LoVo (cell line): ENCODE results near the gene ETV3L.
"Not testable (repeated sequence)": the region's sequence is repeated elsewhere in the genome, so short reads cannot be mapped to it uniquely, and the experiment has no call there.

Source experiments
- DNase-seq: peaks from one replicate; pipeline ENCODE4 v3.0.0-alpha.2; 2016; ENCODE audit warnings: low spot score

The ETV3L gene

DNA sequence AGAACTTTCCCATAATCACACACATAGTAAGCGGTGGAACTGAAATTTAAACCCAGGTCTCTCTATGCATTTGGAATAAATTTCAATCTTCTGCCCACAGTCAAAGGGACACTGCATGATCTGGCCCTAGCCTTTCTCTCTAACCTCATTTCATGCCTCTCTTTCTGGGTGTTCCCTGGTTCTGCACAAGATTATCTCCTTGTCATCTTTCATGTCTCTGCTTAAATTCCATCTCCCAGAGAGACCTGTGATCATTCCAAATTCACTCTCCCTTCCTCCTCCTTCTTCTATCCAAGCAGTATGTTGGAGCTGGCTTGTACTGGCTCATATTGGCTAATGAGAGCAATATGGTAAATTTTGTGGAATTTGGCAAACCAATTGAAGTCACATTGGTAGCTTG is 22.2 kb downstream of the ETV3L start:
- no peak for DNase-seq

GRCh38 chr1:157073944-157074685 is 25.5 kb downstream of the ETV3L start:
- DNase-seq, result peak; percentile 36

DNA sequence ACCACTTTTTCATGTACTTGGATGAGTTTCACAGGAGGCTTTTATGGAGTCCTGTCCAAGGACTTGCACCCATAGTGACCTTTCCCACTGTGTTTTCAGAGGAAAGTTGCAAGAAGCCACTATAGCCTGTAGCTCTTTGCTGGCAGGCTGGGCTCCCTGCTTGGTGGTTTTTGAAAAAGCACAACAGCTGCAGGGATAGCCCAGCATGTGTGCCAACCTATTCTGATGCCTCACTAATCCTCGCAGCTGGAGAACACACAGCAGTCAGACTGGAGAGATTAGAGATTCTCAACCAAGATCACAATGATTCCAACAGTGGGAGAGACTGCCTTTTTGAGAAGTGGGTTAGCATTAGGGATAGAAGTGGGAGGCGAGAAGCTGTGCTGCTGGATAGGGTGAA is 30.0 kb downstream of the ETV3L start:
- no peak for DNase-seq

GRCh38 chr1:157059241-157059640 is 40.4 kb downstream of the ETV3L start:
- not testable (repeated sequence) for DNase-seq

GRCh38 chr1:157056269-157056668 is 43.3 kb downstream of the ETV3L start:
- DNase-seq, result no peak

DNA sequence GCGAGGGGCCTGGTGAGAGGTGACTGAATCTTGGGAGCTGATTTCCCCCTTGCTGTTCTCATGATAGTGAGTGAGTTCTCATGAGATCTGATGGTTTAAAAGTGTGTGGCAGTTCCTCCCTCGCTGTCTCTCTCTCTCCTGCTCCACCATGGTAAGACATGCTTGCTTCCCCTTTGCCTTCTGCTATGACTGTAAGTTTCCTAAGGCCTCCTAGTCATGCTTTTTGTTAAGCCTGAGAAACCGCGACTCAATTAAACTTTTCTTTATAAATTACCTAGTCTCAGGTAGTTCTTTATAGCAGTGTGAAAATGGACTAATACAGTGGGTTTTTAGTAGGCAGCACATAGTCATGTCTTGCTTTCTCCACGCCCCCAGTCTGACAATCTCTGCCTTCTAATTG is 43.9 kb downstream of the ETV3L start:
- DNase-seq, result not testable (repeated sequence)

DNA sequence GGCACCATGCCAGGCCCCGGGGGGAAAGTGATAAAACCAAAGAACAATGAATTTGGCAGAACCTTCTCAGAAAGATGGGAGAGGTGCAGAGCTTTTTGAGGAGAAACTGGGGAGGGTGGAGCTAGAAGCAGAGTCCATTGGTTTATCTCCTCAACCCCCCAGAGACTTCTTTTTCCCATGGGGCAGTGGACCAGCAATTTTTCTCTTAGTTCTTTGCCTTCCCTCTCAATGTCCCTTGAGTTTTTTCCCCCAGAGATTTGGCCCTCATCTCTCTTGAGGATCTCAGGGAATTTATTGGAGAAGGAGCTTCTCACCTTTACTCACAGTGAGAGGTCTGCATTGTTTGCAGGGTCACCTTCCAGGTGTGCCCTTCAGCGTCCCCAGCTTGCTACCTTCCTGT is 48.8 kb downstream of the ETV3L start:
- no peak for DNase-seq

DNA sequence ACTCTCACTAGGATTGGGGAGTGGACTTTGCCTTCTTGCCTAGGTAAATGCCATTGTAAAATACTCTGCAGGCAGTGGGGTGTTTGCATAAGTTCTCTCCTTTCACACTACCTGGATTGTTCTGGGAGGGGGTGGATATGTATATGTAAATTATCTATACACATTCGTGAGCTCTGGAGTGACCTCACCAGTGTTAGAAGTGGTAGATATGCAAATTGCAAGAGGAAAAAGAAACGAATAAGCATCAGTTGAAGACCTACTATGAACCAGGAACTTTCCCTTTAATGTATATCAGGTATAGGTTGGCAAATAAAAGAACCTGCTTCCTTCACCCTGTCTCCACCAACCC is 52.6 kb downstream of the ETV3L start:
- DNase-seq, result no peak

GRCh38 chr1:157045250-157046218 is 54.1 kb downstream of the ETV3L start, which contains the start of gene ARHGEF11:
TSS of gene ARHGEF11 (minus strand) at chr1:157045742. CDS start at chr1:157044330, 1,412 bp downstream.
- peak; percentile 89 for DNase-seq

DNA sequence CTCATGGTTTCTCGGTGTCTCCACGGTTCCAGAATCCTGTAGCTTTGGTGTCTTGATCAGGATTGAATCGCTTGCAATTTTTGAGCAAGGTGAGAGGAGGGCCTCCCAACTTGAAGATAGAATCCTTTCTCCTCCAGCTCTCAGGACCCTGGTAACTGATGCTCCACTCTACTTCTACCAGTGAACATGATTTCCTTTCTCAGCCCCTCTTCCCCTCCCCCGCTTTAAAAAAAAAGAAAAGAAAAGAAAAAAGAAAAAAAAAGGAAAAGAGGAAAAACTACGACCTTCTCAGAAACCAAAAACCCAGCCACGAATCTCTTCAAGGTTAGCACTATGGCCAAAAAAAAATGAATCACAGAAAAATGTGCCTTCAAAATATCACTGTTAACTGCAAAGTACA is 55.3 kb downstream of the ETV3L start:
- DNase-seq, result no peak

- no peak for DNase-seq
Measured at GRCh38 chr1:157043685-157044084, 55.9 kb downstream of the ETV3L start.

DNA sequence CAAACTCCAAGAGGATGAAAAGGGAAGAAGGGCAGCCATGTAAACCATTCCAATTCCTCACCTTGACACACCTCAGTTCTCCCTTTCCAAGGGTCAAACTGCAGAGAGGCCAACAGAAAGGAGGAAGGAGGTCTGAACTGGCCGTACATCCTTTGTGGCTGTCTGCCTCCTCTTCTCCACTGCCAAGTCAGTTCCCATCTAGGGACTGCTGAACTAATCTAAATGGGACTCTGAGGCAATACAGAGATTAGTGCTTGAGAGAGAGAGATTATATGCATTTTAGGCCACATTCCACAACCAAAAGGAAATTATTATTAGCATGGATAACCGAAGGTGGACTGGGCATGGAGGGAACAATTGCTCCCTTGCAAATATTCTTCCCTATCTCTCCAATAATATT is 56.8 kb downstream of the ETV3L start:
- DNase-seq, result no peak
